ENCODE data around the gene NUMA1.

DNA sequence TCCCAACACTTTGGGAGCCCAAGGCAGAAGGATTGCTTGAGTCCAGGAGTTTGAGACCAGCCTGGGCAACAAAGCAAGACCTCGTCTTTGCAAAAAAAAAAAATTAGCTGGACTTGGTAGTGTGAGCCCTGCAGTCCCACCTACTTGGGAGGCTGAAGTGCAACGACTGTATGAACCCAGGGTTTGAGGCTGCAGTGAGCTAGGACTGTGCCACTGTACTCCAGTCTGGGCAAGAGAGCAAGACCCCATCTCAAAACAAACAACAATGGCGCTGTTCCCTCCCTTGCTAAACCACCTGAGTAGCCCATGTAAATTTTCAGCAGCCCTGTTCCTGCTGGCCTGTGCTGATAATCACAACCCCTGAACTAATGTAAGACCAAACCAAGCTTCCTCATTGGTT, 19.7 kb upstream of the NUMA1 start:
- TF ChIP-seq, protein P1, sequence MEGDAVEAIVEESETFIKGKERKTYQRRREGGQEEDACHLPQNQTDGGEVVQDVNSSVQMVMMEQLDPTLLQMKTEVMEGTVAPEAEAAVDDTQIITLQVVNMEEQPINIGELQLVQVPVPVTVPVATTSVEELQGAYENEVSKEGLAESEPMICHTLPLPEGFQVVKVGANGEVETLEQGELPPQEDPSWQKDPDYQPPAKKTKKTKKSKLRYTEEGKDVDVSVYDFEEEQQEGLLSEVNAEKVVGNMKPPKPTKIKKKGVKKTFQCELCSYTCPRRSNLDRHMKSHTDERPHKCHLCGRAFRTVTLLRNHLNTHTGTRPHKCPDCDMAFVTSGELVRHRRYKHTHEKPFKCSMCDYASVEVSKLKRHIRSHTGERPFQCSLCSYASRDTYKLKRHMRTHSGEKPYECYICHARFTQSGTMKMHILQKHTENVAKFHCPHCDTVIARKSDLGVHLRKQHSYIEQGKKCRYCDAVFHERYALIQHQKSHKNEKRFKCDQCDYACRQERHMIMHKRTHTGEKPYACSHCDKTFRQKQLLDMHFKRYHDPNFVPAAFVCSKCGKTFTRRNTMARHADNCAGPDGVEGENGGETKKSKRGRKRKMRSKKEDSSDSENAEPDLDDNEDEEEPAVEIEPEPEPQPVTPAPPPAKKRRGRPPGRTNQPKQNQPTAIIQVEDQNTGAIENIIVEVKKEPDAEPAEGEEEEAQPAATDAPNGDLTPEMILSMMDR (optimal IDR thresholded peaks at IDR 0.05 in 1 of 3, IDR thresholded peaks at IDR 0.05 in 1 of 3, conservative IDR thresholded peaks at IDR 0.05 in 1 of 3; ENCODE audit: extremely low read depth in 1 of 3, insufficient read depth in 2 of 3, low read length in 3 of 3), result no peak
- no peak for TF ChIP-seq EZH2 (IDR thresholded peaks at IDR 0.05; ENCODE audit: low read length)

All from keratinocyte (primary cell).